Type B pancreatic cell (in vitro differentiated cells): ENCODE results near the gene EFHC2. TPM values are rescaled to one million over a fixed set of nuclear protein-coding genes. Genes with fewer than 3 reads are reported as not detected.
"Not testable (repeated sequence)": the region's sequence is repeated elsewhere in the genome, so short reads cannot be mapped to it uniquely, and the experiment has no call there.

Source experiments
- DNase-seq: peaks from one replicate; pipeline ENCODE4 v3.0.0; 2021; ENCODE audit warnings: mixed read lengths; ENCODE audit not compliant: unreplicated experiment; ENCODE audit errors: extremely low spot score
- H3K27ac Mint-ChIP-seq: 2 replicates; pipeline ENCODE4 v1.8.0; 2021; ENCODE audit warnings: mild to moderate bottlenecking, mixed read lengths
- H3K27me3 Mint-ChIP-seq: 2 replicates; pipeline ENCODE4 v1.8.0; 2021; ENCODE audit warnings: mixed read lengths
- H3K36me3 Mint-ChIP-seq: 2 replicates; pipeline ENCODE4 v1.8.0; 2021; ENCODE audit warnings: mixed read lengths
- H3K4me1 Mint-ChIP-seq: one replicate; pipeline ENCODE4 v1.8.0; 2021; ENCODE audit warnings: mixed read lengths; ENCODE audit not compliant: unreplicated experiment
- H3K4me3 Mint-ChIP-seq: 2 replicates; pipeline ENCODE4 v1.8.0; 2021; ENCODE audit warnings: mild to moderate bottlenecking, mixed read lengths
- H3K9me3 Mint-ChIP-seq: 2 replicates; pipeline ENCODE4 v1.8.0; 2021; ENCODE audit warnings: mixed read lengths
- CTCF ChIP-seq: fragments of 200-600 bp; sonication (generic); conservative IDR thresholded peaks from 2 replicates; pipeline ENCODE4 v1.5.0; 2021; ENCODE audit warnings: antibody characterized with exemption, mild to moderate bottlenecking
- total RNA-seq: library from RNA; stranded (reverse); gene quantifications from 2 replicates; pipeline ENCODE4 v1.2.1, GENCODE V29; 2021; ENCODE audit warnings: low replicate concordance

Gene EFHC2
- total RNA-seq, 1 donor from 2014 or later: 2.1 TPM

DNA sequence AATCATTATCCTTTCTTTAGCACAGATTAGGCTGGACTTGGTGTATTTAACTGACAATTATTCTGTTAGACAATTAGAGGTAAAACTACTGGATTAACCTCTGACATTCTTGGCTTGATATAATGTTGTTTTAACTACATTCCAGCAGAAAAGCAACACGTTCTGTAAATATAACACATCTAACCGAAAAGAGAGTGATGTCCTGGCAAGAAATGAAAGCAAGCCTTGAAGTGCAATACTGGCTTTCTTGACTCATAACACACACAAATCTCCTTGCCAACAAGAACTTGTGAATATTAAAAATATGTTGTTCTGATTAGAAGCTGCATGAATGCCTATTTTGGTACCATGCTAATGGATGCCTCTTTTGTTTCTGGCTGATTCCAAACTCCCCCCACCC is 76.4 kb downstream of the EFHC2 start:
- Mint-ChIP-seq H3K27me3 (no peaks in the 10 kb centered on the region), H3K36me3 (no peaks in the 10 kb centered on the region), H3K4me3 (no peak overlapping the region), H3K4me1 (no peaks in the 10 kb centered on the region), H3K9me3 (no peaks in the 10 kb centered on the region), H3K27ac (no peak overlapping the region)
- no peak for DNase-seq
- no peak for TF ChIP-seq CTCF

DNA sequence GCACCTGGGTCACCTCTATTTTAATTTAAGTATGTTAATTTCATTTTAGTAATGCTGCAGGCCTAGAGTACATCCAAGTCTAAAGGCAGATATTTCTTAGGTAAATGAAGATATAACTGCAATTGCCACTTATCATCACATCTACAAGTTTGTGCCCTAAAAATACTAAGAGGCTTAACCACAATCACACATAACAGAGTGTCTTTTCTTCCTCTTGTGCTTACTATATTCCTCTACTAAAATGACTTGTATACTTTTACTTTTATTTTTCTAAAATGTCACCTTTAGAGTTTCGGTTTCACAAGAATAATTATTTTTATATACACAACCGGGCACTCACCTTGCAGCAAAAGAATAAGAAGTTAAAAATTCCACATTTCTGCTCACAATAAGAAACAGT is 77.9 kb downstream of the EFHC2 start:
- TF ChIP-seq CTCF: no peak
- Mint-ChIP-seq H3K9me3 (no peaks in the 10 kb centered on the region), H3K4me3 (no peak overlapping the region), H3K36me3 (no peaks in the 10 kb centered on the region), H3K4me1 (no peaks in the 10 kb centered on the region), H3K27ac (no peak overlapping the region), H3K27me3 (no peaks in the 10 kb centered on the region)
- no peak for DNase-seq

DNA sequence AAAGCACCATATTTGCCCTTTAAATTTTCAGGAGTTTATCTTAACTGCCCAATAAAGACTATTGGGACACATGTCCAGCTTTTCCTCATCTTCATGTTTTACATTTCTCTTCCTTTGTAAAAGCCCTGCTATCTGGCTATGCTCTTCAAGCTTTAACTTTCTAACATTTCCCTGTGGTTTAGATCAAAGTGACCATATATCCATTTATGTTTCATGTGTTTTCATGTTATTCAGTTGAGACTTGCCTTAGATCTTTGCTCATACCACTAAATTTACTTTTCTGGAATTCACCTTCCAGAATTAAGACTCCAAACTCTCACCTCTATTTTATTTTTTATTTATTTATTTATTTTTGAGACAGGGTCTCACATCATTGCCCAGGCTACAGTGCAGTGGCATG is 78.5 kb downstream of the EFHC2 start:
- H3K4me3 Mint-ChIP-seq: no peak overlapping the region
- no peaks in the 10 kb centered on the region for H3K36me3 Mint-ChIP-seq
- no peaks in the 10 kb centered on the region for H3K4me1 Mint-ChIP-seq
- H3K27me3 Mint-ChIP-seq: no peaks in the 10 kb centered on the region
- no peak for DNase-seq
- no peaks in the 10 kb centered on the region for H3K9me3 Mint-ChIP-seq
- H3K27ac Mint-ChIP-seq: no peak overlapping the region
- TF ChIP-seq CTCF: no peak

DNA sequence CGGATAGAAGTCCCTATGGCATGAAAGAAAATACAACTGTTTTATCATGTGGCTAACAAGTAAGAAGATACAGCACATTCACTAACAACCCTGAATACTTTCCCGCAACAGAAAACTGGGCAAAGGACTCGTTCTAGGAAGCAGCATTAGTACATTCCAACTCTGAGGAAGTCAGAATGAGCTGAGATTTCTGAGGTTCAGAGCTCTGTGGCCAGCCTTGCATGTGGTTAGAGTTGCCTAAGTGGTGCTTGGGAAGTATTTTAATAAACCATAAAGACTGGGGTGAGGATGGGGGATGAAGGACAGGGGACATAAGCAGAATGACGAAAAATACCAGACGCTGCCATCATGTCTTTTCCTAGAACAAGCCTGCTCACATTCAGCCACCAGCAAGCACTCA is 82.2 kb downstream of the EFHC2 start:
- no peak for TF ChIP-seq CTCF
- no peak overlapping the region for H3K27ac Mint-ChIP-seq
- no peak for DNase-seq
- no peaks in the 10 kb centered on the region for H3K9me3 Mint-ChIP-seq
- H3K36me3 Mint-ChIP-seq: no peaks in the 10 kb centered on the region
- no peaks in the 10 kb centered on the region for H3K27me3 Mint-ChIP-seq
- H3K4me3 Mint-ChIP-seq: no peak overlapping the region
- no peaks in the 10 kb centered on the region for H3K4me1 Mint-ChIP-seq

GRCh38 chrX:44260609-44261008 is 82.9 kb downstream of the EFHC2 start:
- DNase-seq: no peak
- H3K4me1 Mint-ChIP-seq: no peaks in the 10 kb centered on the region
- no peaks in the 10 kb centered on the region for H3K27me3 Mint-ChIP-seq
- no peak overlapping the region for H3K4me3 Mint-ChIP-seq
- H3K9me3 Mint-ChIP-seq: no peaks in the 10 kb centered on the region
- H3K36me3 Mint-ChIP-seq: no peaks in the 10 kb centered on the region
- no peak for TF ChIP-seq CTCF
- no peak overlapping the region for H3K27ac Mint-ChIP-seq

DNA sequence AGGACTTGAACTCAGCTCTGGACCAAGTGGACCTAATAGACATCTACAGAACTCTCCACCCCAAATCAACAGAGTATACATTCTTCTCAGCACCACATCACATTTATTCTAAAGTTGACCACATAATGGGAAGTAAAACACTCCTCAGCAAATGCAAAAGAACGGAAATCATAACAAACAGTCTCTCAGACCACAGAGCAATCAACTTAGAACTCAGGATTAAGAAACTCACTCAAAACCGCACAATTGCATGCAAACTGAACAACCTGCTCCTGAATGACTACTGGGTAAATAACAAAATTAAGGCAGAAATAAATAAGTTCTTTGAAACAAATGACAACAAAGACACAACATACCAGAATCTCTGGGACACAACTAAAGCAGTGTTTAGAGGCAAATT is 87.7 kb downstream of the EFHC2 start:
- not testable (repeated sequence) for DNase-seq, H3K27ac Mint-ChIP-seq, H3K4me1 Mint-ChIP-seq, H3K4me3 Mint-ChIP-seq, H3K27me3 Mint-ChIP-seq, H3K36me3 Mint-ChIP-seq, H3K9me3 Mint-ChIP-seq
